HepG2 (cell line): ENCODE results near the gene SULT6B1. TPM values are rescaled to one million over a fixed set of nuclear protein-coding genes. Genes with fewer than 3 reads are reported as not detected.

Experiments
- ARHGAP35 ChIP-seq: sonication (generic); formaldehyde crosslinking; IDR thresholded peaks from 2 replicates; pipeline ENCODE4 v1.9.0; 2022; ENCODE audit warnings: mild to moderate bottlenecking, inconsistent platforms, moderate library complexity, missing genetic modification reagents, borderline replicate concordance
- DR1 ChIP-seq: sonication (generic); formaldehyde crosslinking; IDR thresholded peaks from 2 replicates; pipeline ENCODE4 v1.8.0; 2021; ENCODE audit warnings: mild to moderate bottlenecking, missing genetic modification reagents, inconsistent platforms
- FOXK2 ChIP-seq: fragments of 450-650 bp; IDR thresholded peaks from 2 replicates; pipeline ENCODE4 v1.6.1; 2016
- GLI4 ChIP-seq: sonication (generic); formaldehyde crosslinking; IDR thresholded peaks from 2 replicates; pipeline ENCODE4 v1.5.1; 2020; ENCODE audit warnings: missing genetic modification reagents, mild to moderate bottlenecking, moderate library complexity, borderline replicate concordance
- KDM1A ChIP-seq: IDR thresholded peaks from 2 replicates; pipeline ENCODE4 v1.6.1; 2016; ENCODE audit warnings: missing compliant biosample characterization
- MAFK ChIP-seq, 2 experiments: IDR thresholded peaks in 1 of 2; conservative IDR thresholded peaks in 1 of 2; 2 replicates each; pipeline ENCODE4 v1.6.1; 2011; ENCODE audit warnings: improper control_type of control experiment in 2 of 2, low read length in 2 of 2
- MTA3 ChIP-seq: sonication (generic); formaldehyde crosslinking; IDR thresholded peaks from 2 replicates; pipeline ENCODE4 v1.4.0; 2020; ENCODE audit warnings: missing genetic modification reagents
- POLR2A ChIP-seq, 2 experiments: IDR thresholded peaks; 2 replicates each; pipeline ENCODE4 v1.6.1; 2011; ENCODE audit warnings: low read depth in 2 of 2, low read length in 2 of 2, mild to moderate bottlenecking in 1 of 2, moderate library complexity in 1 of 2; ENCODE audit not compliant: insufficient read depth in 1 of 2
- REPIN1 ChIP-seq: sonication (generic); formaldehyde crosslinking; IDR thresholded peaks from 2 replicates; pipeline ENCODE4 v1.8.0; 2022; ENCODE audit warnings: missing genetic modification reagents, low read depth, mild to moderate bottlenecking, borderline replicate concordance
- SP140L ChIP-seq: sonication (generic); formaldehyde crosslinking; IDR thresholded peaks from 2 replicates; pipeline ENCODE4 v1.4.0; 2020; ENCODE audit warnings: missing genetic modification reagents, borderline replicate concordance
- TFE3 ChIP-seq: IDR thresholded peaks from 2 replicates; pipeline ENCODE4 v1.6.1; 2016
- ZNF260 ChIP-seq: sonication (generic); formaldehyde crosslinking; IDR thresholded peaks from 2 replicates; pipeline ENCODE4 v1.4.0; 2020; ENCODE audit warnings: missing genetic modification reagents, low read depth, mild to moderate bottlenecking, borderline replicate concordance
- ZNF280D ChIP-seq: sonication (generic); formaldehyde crosslinking; IDR thresholded peaks from 2 replicates; pipeline ENCODE4 v1.5.1; 2020; ENCODE audit warnings: mild to moderate bottlenecking, missing genetic modification reagents
- ZNF362 ChIP-seq: sonication (generic); formaldehyde crosslinking; IDR thresholded peaks from 2 replicates; pipeline ENCODE4 v1.4.0; 2020; ENCODE audit warnings: missing genetic modification reagents, mild to moderate bottlenecking, borderline replicate concordance
- ZNF512B ChIP-seq: sonication (generic); formaldehyde crosslinking; IDR thresholded peaks from 2 replicates; pipeline ENCODE4 v1.5.1; 2020; ENCODE audit warnings: missing genetic modification reagents, mild to moderate bottlenecking, borderline replicate concordance
- ZNF704 ChIP-seq: sonication (generic); formaldehyde crosslinking; IDR thresholded peaks from 2 replicates; pipeline ENCODE4 v1.8.1; 2023; ENCODE audit warnings: mild to moderate bottlenecking, inconsistent platforms, moderate library complexity, missing genetic modification reagents, borderline replicate concordance
- ZNF768 ChIP-seq: sonication (generic); formaldehyde crosslinking; IDR thresholded peaks from 2 replicates; pipeline ENCODE4 v1.4.0; 2020; ENCODE audit warnings: missing genetic modification reagents
- polyA plus RNA-seq, 8 experiments: library from polyadenylated mRNA; depleted of rRNA in 3 of 8; stranded (reverse) in 7 of 8; unstranded in 1 of 8; fragments of >200 nt; fragmentation: Illumina TruSeq in 4 of 8; extraction: Trizol in 4 of 8; gene quantifications; 2 replicates each; pipeline versions ENCODE4 v1.2.1 to v1.2.3, GENCODE V29; 2011 to 2016; ENCODE audit warnings: low read depth in 4 of 8, missing spikeins in 1 of 8, mixed read lengths in 1 of 8; ENCODE audit not compliant: insufficient read depth in 1 of 8
- total RNA-seq, 5 experiments: library from RNA; depleted of rRNA; stranded (reverse); fragments of >200 nt; fragmentation: Illumina TruSeq; extraction: Trizol; gene quantifications; 2 replicates each; pipeline ENCODE4 v1.2.3, GENCODE V29; 2016; ENCODE audit warnings: low read depth in 1 of 5

Gene SULT6B1
- total and polyA plus RNA-seq, 2 of the 13 experiments (the other 11 are each of a cell fraction or from before 2014, with no cell fraction given) = not detected

- TF ChIP-seq ZNF362 (no peak), ZNF768 (CRISPR knock-in tag) (no peak), ZNF512B (no peak), KDM1A (CRISPR knock-in tag) (no peak), MAFK (conservative IDR thresholded peaks at IDR 0.05 in 1 of 2, IDR thresholded peaks at IDR 0.05 in 1 of 2; ENCODE audit: low read length in 2 of 2) (no peak), SP140L (no peak), ZNF704 (CRISPR knock-in tag) (peak; percentile 28; the same call in 1 of the 2 replicates), ARHGAP35 (CRISPR knock-in tag) (peak; percentile 58; the same call in 1 of the 2 replicates), TFE3 (CRISPR knock-in tag) (no peak), REPIN1 (CRISPR knock-in tag) (0 out of 2 replicates have a peak, but pooled peaks have one; percentile 23), MTA3 (CRISPR knock-in tag) (no peak), GLI4 (CRISPR knock-in tag) (no peak), DR1 (CRISPR knock-in tag) (no peak; the same call in 1 of the 2 replicates), ZNF260 (CRISPR knock-in tag) (no peak), POLR2A (IDR thresholded peaks at IDR 0.05; ENCODE audit: insufficient read depth in 1 of 2, low read depth in 2 of 2, low read length in 2 of 2) (peak; percentile 43 to 75; a peak in 3 of 4 replicates), ZNF280D (no peak), FOXK2 (no peak)
Observed at GRCh38 chr2:37156857-37157714, 31.4 kb downstream of the SULT6B1 start, which contains the start of gene EIF2AK2 (continued).
